HG03378 (cell line): ENCODE results near the gene SLC25A15.
"Not testable (repeated sequence)": the region's sequence is repeated elsewhere in the genome, so short reads cannot be mapped to it uniquely, and the experiment has no call there.

ENCODE experiments used
- ATAC-seq: cut with Tn5 transposase; IDR thresholded peaks from one replicate; pipeline ENCODE4 v1.9.1; 2021; ENCODE audit warnings: mild to moderate bottlenecking, moderate library complexity; ENCODE audit not compliant: unreplicated experiment

Gene SLC25A15

GRCh38 chr13:40780822-40781401 lies 8.5 kb upstream of the SLC25A15 start:
- no peak for ATAC-seq

- ATAC-seq: no peak
These were observed 7.7 kb upstream of the SLC25A15 start for GRCh38 chr13:40781717-40782116.

GRCh38 chr13:40782971-40783370 lies 6.4 kb upstream of the SLC25A15 start:
- ATAC-seq: not testable (repeated sequence)

- no peak for ATAC-seq
These were observed 4.9 kb upstream of the SLC25A15 start for GRCh38 chr13:40784540-40784939.

GRCh38 chr13:40786568-40786996 lies 2.8 kb upstream of the SLC25A15 start:
- no peak for ATAC-seq

- ATAC-seq: no peak
These were observed 2.3 kb upstream of the SLC25A15 start for GRCh38 chr13:40787062-40787461.

DNA sequence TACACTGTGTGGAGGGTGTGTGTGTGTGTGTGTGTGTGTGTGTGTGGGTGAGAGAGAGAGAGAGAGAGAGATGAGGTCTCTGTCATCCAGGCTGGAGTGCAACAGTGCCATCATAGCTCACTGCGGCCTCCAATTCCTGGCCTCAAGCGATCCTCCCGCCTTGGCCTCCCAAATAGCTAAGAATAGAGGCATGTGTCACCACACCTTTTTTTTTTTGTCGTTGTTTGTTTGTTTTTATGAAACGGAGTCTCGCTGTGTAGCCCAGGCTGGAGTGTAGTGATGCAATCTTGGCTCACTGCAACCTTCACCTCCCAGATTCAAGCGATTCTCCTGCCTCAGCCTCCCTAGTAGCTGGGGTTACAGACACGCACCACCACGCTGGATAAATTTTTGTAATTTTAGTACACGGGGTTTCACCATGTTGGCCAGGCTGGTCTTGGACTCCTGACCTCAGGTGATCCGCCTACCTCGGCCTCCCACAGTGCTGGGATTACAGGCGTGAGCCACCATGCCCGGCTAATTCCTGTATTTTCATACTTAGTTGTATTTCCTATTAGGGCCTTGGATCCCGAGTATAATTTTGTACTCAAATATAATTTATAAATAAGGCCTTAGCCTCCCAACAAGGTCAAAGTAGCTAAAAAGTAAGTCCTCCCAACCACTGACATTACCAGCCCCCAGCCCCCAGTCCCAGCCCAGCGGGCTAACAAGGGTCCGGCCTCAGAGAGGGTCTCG lies 704 bp upstream of the SLC25A15 start:
- not testable (repeated sequence) for ATAC-seq

DNA sequence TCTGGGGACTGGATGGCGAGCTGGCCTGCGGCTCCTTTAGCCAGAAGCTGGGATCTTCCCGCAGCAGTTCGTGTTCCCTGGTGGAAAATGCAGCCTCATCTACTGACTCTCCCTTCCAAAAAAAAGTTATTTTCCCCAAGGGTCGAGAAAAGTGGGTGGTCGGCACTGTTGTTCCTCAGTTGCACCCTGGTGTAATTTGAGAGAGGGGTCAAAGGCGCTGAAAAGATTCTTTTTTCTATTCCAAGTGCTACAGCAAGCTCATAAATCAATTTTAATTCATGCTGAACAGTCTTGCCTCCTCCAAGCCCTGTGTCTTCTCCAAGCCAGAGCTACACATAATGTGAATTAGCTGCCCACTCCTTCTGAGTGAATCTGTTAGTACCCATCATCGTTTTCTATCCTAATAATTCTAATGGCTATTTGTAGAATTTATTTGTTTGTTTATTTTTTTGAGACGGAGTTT lies 774 bp downstream of the SLC25A15 start:
- no peak for ATAC-seq

GRCh38 chr13:40792284-40793051 lies 3.1 kb downstream of the SLC25A15 start:
- ATAC-seq: peak; percentile 54

DNA sequence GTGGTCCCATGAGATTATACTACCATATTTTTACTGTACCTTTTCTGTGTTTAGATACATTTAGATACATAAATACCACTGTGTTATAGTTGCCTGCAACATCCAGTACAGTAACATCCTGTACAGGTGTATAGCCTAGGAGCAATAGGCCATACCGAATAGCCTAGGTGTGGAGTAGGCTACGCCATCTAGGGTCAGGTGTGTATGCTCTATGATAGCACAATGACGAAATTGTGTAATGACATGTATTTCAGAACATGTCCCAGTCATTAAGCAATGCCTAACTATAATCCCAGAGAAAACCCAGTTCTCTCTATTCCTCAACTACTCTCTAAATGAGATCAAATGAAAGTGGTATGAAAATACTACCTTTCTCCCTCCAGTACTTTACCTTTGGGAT lies 3.9 kb downstream of the SLC25A15 start:
- no peak for ATAC-seq

DNA sequence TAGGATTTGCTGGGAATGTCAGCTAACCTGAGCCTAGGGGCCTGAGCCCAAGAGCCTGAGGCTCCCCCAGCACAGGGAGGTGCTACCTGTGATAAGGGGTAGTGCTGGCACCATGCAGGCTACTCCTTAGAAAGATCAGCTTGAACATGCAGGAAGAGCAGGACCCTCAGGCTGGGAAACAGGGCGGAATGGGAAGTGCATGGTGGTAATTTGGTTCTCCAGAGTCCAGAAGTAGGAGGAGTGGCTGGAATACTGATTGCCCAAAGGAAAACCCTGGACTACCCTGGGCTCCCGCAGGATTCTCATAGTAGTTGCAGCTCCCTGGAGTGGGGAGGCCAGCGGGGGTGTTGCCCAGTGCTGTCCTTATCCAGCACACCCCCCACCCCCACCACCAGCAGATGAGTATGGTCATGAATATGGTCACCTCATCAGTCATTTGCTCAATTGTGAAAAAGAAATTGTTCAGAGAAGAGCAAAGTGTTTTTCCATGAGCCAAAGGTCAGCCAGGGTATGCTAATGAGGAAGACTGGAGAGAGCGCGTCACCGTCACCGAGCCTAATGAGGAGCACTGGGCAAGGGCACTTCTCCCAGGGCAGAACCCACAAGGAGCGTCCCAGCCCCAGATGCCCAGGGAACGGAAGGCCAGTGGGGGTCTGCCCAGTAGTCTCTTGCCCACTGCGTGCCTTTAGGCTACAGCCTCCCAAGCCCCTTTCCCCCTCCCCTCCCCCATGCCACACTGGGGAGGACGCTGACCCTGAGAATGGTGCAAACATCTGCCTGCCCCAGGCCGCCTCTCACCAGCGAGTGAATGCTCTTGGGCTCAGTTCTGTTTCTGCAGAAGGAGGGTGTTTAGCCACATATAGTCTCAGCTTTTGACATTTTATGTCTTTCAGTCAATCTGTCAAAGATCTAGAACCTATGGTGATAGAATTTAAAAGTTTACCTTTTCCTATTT lies 5.3 kb downstream of the SLC25A15 start:
- no peak for ATAC-seq

GRCh38 chr13:40796649-40797048 lies 7.2 kb downstream of the SLC25A15 start:
- ATAC-seq: no peak

GRCh38 chr13:40798380-40798779 lies 9.0 kb downstream of the SLC25A15 start:
- no peak for ATAC-seq

DNA sequence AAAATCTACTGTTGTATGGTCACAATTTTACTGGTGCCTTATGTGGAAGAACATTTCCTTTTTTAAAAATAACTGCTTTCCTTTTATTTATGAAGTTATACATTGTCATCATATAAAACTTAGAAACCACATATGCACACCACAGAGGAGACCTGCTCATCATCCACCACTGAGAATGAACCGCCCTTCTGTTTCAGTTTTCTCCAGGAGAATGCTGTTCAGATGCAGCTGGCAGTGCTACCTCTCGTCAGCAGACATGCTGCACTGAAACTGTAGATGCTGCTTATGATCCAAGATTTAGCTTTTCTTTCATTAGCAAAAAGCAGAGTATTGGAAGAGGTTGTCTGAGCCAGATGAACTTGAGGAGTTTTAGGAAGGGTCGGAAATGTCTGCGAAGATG lies 10.1 kb downstream of the SLC25A15 start:
- no peak for ATAC-seq

- no peak for ATAC-seq
These were observed 11.1 kb downstream of the SLC25A15 start for GRCh38 chr13:40800559-40800958.

GRCh38 chr13:40801255-40802217 lies 12.1 kb downstream of the SLC25A15 start:
- no peak for ATAC-seq

DNA sequence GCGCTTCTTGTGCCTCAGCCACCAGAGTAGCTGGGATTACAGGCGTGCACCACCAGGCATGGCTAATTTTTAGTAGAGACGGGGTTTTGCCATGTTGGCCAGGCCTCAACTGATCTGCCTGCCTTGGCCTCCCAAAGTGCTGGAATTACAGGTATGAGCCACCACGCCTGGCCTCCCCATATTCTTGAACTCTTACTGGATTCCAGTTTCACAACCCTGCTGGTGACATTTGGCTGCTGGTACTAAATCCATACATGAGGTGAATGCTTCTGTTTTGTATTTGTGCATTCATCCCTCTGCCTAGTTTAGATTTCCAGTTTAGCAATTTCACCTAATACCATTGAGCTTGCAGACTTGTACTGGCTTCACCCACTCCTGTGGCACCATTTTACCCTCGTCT lies 13.9 kb downstream of the SLC25A15 start:
- ATAC-seq: no peak

DNA sequence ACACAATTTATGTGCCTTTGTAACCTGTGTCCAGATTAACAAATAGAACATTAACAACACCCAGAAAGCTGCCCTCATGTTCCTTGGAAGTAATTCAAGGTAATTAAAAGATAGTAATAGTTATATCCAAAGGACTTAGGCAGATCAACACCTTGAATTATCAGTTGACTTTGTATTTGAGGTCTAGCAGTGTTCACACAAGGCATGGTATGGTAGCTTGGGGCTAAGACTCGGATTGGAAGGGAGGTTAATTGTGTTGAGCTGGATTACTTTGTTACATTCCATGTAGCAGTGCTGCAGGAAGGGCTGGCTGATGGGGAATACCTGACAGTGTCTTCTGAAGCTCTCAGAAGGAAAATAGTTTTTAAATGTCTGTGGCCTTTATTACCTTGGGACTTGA lies 16.8 kb downstream of the SLC25A15 start:
- ATAC-seq: no peak

- ATAC-seq: no peak
These were observed 20.1 kb downstream of the SLC25A15 start for GRCh38 chr13:40809471-40809870.

DNA sequence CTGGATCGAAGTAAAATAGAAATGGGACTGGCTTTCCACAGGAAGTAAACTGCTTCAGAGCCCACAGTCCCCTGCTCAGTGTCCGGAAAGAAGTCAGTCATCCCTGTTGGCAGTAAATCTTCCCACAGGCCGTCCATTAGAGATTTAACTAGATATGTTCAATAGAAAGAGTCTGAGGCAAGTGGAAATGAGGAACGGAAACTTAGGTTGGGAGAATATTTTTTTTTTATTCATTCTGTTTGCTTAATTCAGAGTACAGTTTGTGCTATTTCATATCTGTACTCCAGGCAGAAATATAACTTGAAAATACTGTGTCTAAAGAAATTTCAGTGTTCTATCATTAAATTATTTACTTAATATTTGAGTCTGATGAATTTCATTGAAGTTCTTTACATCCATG lies 22.7 kb downstream of the SLC25A15 start:
- peak; percentile 50 for ATAC-seq
